Activated CD4-positive, alpha-beta T cell treated with anti-CD3 and anti-CD28 coated beads, Interleukin-2, amount 10 ng/mL, durations not matched to agents 24 days and 14 days (primary cell): ENCODE results near the gene IGSF11. TPM values are rescaled to one million over a fixed set of nuclear protein-coding genes. Genes with fewer than 3 reads are reported as not detected.

ENCODE experiments used
- DNase-seq: peaks from one replicate; pipeline ENCODE4 v3.0.0; 2022
- H3K27ac Mint-ChIP-seq: one replicate; pipeline ENCODE4 v1.8.0; 2022; ENCODE audit warnings: mild to moderate bottlenecking, mixed read lengths
- H3K27me3 Mint-ChIP-seq: one replicate; pipeline ENCODE4 v1.8.0; 2022; ENCODE audit warnings: mixed read lengths
- H3K36me3 Mint-ChIP-seq: one replicate; pipeline ENCODE4 v1.8.0; 2022; ENCODE audit warnings: low read depth, mild to moderate bottlenecking, mixed read lengths
- H3K4me1 Mint-ChIP-seq: one replicate; pipeline ENCODE4 v1.8.0; 2021; ENCODE audit warnings: mixed read lengths
- H3K4me3 Mint-ChIP-seq: one replicate; pipeline ENCODE4 v1.8.0; 2022; ENCODE audit warnings: mild to moderate bottlenecking, moderate library complexity, mixed read lengths
- H3K9me3 Mint-ChIP-seq: one replicate; pipeline ENCODE4 v1.8.0; 2021; ENCODE audit warnings: mixed read lengths
- intact Hi-C: fragments of 100-400 bp; cut with micrococcal nuclease; formaldehyde crosslinking; loops from one replicate; pipeline ENCODE4 v1.15.1; 2023
- total RNA-seq: library from RNA; stranded (reverse); gene quantifications from 2 replicates; pipeline ENCODE4 v1.2.3, GENCODE V29; 2022

IGSF11 gene
- total RNA-seq, 1 donor from 2014 or later, result not detected

GRCh38 chr3:119019767-119020518, 14.7 kb downstream of the IGSF11 start:
- Mint-ChIP-seq H3K4me3 (no peak overlapping the region), H3K4me1 (peaks cover 2% of the 10 kb centered on the region), H3K27ac (no peak overlapping the region), H3K27me3 (peaks cover 1% of the 10 kb centered on the region), H3K36me3 (no peaks in the 10 kb centered on the region), H3K9me3 (no peaks in the 10 kb centered on the region)
- no peak for DNase-seq
- intact Hi-C loops, result no loop called here

- DNase-seq, result no peak
- intact Hi-C loops, result no loop called here
- H3K4me3 Mint-ChIP-seq, result no peak overlapping the region
- no peaks in the 10 kb centered on the region for H3K9me3 Mint-ChIP-seq
- peaks cover 1% of the 10 kb centered on the region for H3K27me3 Mint-ChIP-seq
- no peak overlapping the region for H3K27ac Mint-ChIP-seq
- H3K36me3 Mint-ChIP-seq, result no peaks in the 10 kb centered on the region
- H3K4me1 Mint-ChIP-seq, result peaks cover 2% of the 10 kb centered on the region
Measured at GRCh38 chr3:119018690-119019463, 15.8 kb downstream of the IGSF11 start.

GRCh38 chr3:119015942-119016341, 18.7 kb downstream of the IGSF11 start:
- DNase-seq, result no peak
- H3K4me3 Mint-ChIP-seq, result no peak overlapping the region
- no peaks in the 10 kb centered on the region for H3K9me3 Mint-ChIP-seq
- H3K27me3 Mint-ChIP-seq, result peaks cover 4% of the 10 kb centered on the region
- intact Hi-C loops, result no loop called here
- peaks cover 2% of the 10 kb centered on the region for H3K4me1 Mint-ChIP-seq
- no peak overlapping the region for H3K27ac Mint-ChIP-seq
- H3K36me3 Mint-ChIP-seq, result no peaks in the 10 kb centered on the region

GRCh38 chr3:119013951-119014350, 20.7 kb downstream of the IGSF11 start:
- no peak for DNase-seq
- H3K27ac Mint-ChIP-seq, result no peak overlapping the region
- no peaks in the 10 kb centered on the region for H3K36me3 Mint-ChIP-seq
- H3K4me1 Mint-ChIP-seq, result no peaks in the 10 kb centered on the region
- no peak overlapping the region for H3K4me3 Mint-ChIP-seq
- peaks cover 4% of the 10 kb centered on the region for H3K27me3 Mint-ChIP-seq
- H3K9me3 Mint-ChIP-seq, result peaks cover 4% of the 10 kb centered on the region
- intact Hi-C loops, result no loop called here

GRCh38 chr3:119011528-119011927, 23.1 kb downstream of the IGSF11 start:
- no peak overlapping the region for H3K4me3 Mint-ChIP-seq
- no peaks in the 10 kb centered on the region for H3K4me1 Mint-ChIP-seq
- peaks cover 12% of the 10 kb centered on the region for H3K9me3 Mint-ChIP-seq
- no peaks in the 10 kb centered on the region for H3K36me3 Mint-ChIP-seq
- H3K27me3 Mint-ChIP-seq, result peaks cover 4% of the 10 kb centered on the region
- no peak for DNase-seq
- H3K27ac Mint-ChIP-seq, result no peak overlapping the region
- intact Hi-C loops, result no loop called here

GRCh38 chr3:118997190-118997589, 37.5 kb downstream of the IGSF11 start:
- DNase-seq, result no peak
- Mint-ChIP-seq H3K27me3 (peaks cover 3% of the 10 kb centered on the region), H3K27ac (no peak overlapping the region), H3K9me3 (no peaks in the 10 kb centered on the region), H3K4me1 (no peaks in the 10 kb centered on the region), H3K36me3 (no peaks in the 10 kb centered on the region), H3K4me3 (no peak overlapping the region)
- intact Hi-C loops, result no loop called here

GRCh38 chr3:118991775-118992174, 42.9 kb downstream of the IGSF11 start:
- H3K27me3 Mint-ChIP-seq, result peaks cover 10% of the 10 kb centered on the region
- intact Hi-C loops, result no loop called here
- no peak overlapping the region for H3K27ac Mint-ChIP-seq
- no peaks in the 10 kb centered on the region for H3K9me3 Mint-ChIP-seq
- H3K4me3 Mint-ChIP-seq, result no peak overlapping the region
- no peaks in the 10 kb centered on the region for H3K4me1 Mint-ChIP-seq
- no peaks in the 10 kb centered on the region for H3K36me3 Mint-ChIP-seq
- no peak for DNase-seq

- peaks cover 11% of the 10 kb centered on the region for H3K27me3 Mint-ChIP-seq
- no peak overlapping the region for H3K27ac Mint-ChIP-seq
- no peak overlapping the region for H3K4me3 Mint-ChIP-seq
- no peaks in the 10 kb centered on the region for H3K9me3 Mint-ChIP-seq
- H3K36me3 Mint-ChIP-seq, result no peaks in the 10 kb centered on the region
- intact Hi-C loops, result no loop called here
- H3K4me1 Mint-ChIP-seq, result no peaks in the 10 kb centered on the region
- no peak for DNase-seq
Measured at GRCh38 chr3:118990823-118991560, 43.7 kb downstream of the IGSF11 start.

GRCh38 chr3:118988198-118989130, 46.2 kb downstream of the IGSF11 start:
- Mint-ChIP-seq H3K9me3 (no peaks in the 10 kb centered on the region), H3K4me3 (no peak overlapping the region), H3K36me3 (no peaks in the 10 kb centered on the region), H3K27me3 (peaks cover 17% of the 10 kb centered on the region), H3K27ac (no peak overlapping the region), H3K4me1 (peaks cover 6% of the 10 kb centered on the region)
- no peak for DNase-seq
- intact Hi-C loops, result no loop called here

- H3K27ac Mint-ChIP-seq, result no peak overlapping the region
- intact Hi-C loops, result no loop called here
- H3K27me3 Mint-ChIP-seq, result peaks cover 18% of the 10 kb centered on the region
- no peaks in the 10 kb centered on the region for H3K36me3 Mint-ChIP-seq
- no peaks in the 10 kb centered on the region for H3K9me3 Mint-ChIP-seq
- peaks cover 6% of the 10 kb centered on the region for H3K4me1 Mint-ChIP-seq
- H3K4me3 Mint-ChIP-seq, result no peak overlapping the region
- DNase-seq, result no peak
Measured at GRCh38 chr3:118987477-118987876, 47.2 kb downstream of the IGSF11 start.

GRCh38 chr3:118986734-118987133, 47.9 kb downstream of the IGSF11 start:
- H3K36me3 Mint-ChIP-seq, result no peaks in the 10 kb centered on the region
- peaks cover 15% of the 10 kb centered on the region for H3K27me3 Mint-ChIP-seq
- no peak for DNase-seq
- no peaks in the 10 kb centered on the region for H3K9me3 Mint-ChIP-seq
- H3K4me3 Mint-ChIP-seq, result no peak overlapping the region
- peaks cover 6% of the 10 kb centered on the region for H3K4me1 Mint-ChIP-seq
- no peak overlapping the region for H3K27ac Mint-ChIP-seq
- intact Hi-C loops, result no loop called here

- no peak for DNase-seq
- H3K4me1 Mint-ChIP-seq, result peaks cover 12% of the 10 kb centered on the region
- H3K27me3 Mint-ChIP-seq, result peaks cover 15% of the 10 kb centered on the region
- H3K36me3 Mint-ChIP-seq, result no peaks in the 10 kb centered on the region
- H3K4me3 Mint-ChIP-seq, result no peak overlapping the region
- intact Hi-C loops, result loop anchor here (5.0 kb wide), 1 partner anchor 48 kb away; the partner anchor contains the start of gene IGSF11
- H3K27ac Mint-ChIP-seq, result no peak overlapping the region
- no peaks in the 10 kb centered on the region for H3K9me3 Mint-ChIP-seq
Measured at GRCh38 chr3:118984699-118985098, 49.9 kb downstream of the IGSF11 start.

GRCh38 chr3:118981494-118982134, 53.0 kb downstream of the IGSF11 start:
- H3K4me3 Mint-ChIP-seq, result no peak overlapping the region
- peak; percentile 44 for DNase-seq
- H3K36me3 Mint-ChIP-seq, result no peaks in the 10 kb centered on the region
- H3K4me1 Mint-ChIP-seq, result peaks cover 12% of the 10 kb centered on the region
- H3K27ac Mint-ChIP-seq, result no peak overlapping the region
- H3K9me3 Mint-ChIP-seq, result no peaks in the 10 kb centered on the region
- H3K27me3 Mint-ChIP-seq, result peaks cover 13% of the 10 kb centered on the region
- intact Hi-C loops, result loop anchor here (5.0 kb wide), 1 partner anchor 51 kb away; the partner anchor contains the start of gene IGSF11
